Smooth muscle cell (in vitro differentiated cells): ENCODE measurements around the gene AFTPH. TPM values are rescaled to one million over a fixed set of nuclear protein-coding genes. Genes with fewer than 3 reads are reported as not detected.

Experiments used
- DNase-seq: peaks from one replicate; lab custom pipeline; 2025; ENCODE audit not compliant: unreplicated experiment; lab: John Stamatoyannopoulos, UW
- H2AFZ ChIP-seq: fragments of 200-600 bp; sonication (generic); 2 replicates; pipeline ENCODE4 v1.6.0; 2016; ENCODE audit warnings: antibody characterized with exemption, low read depth, mild to moderate bottlenecking
- H3F3A ChIP-seq: fragments of 200-600 bp; sonication (generic); 2 replicates; pipeline ENCODE4 v1.6.0; 2017; ENCODE audit warnings: antibody characterized with exemption, low read depth
- H3K27ac ChIP-seq: fragments of 200-600 bp; sonication (generic); 2 replicates; pipeline ENCODE4 v1.5.1; 2016; ENCODE audit warnings: low read depth, mild to moderate bottlenecking
- H3K27me3 ChIP-seq: fragments of 200-600 bp; sonication (generic); 2 replicates; pipeline ENCODE4 v1.6.1; 2016; ENCODE audit warnings: low read depth, mild to moderate bottlenecking
- H3K36me3 ChIP-seq: fragments of 200-600 bp; sonication (generic); 2 replicates; pipeline ENCODE4 v1.5.1; 2016; ENCODE audit warnings: low read depth
- H3K4me1 ChIP-seq: fragments of 200-600 bp; sonication (generic); 2 replicates; pipeline ENCODE4 v1.5.1; 2016; ENCODE audit warnings: low read depth
- H3K4me2 ChIP-seq: fragments of 200-600 bp; sonication (generic); 2 replicates; pipeline ENCODE4 v1.6.0; 2016; ENCODE audit warnings: mild to moderate bottlenecking
- H3K4me3 ChIP-seq: fragments of 200-600 bp; sonication (generic); 2 replicates; pipeline ENCODE4 v1.5.1; 2016; ENCODE audit warnings: mild to moderate bottlenecking
- H3K79me2 ChIP-seq: fragments of 200-600 bp; sonication (generic); 2 replicates; pipeline ENCODE4 v1.6.0; 2016; ENCODE audit warnings: low read depth, mild to moderate bottlenecking
- H3K9ac ChIP-seq: fragments of 200-600 bp; sonication (generic); 2 replicates; pipeline ENCODE4 v1.6.0; 2016; ENCODE audit warnings: low read depth
- H3K9me3 ChIP-seq: fragments of 200-600 bp; sonication (generic); replicated peaks from 2 replicates; pipeline ENCODE4 v1.5.1; 2016; ENCODE audit warnings: low read depth
- H4K20me1 ChIP-seq: fragments of 200-600 bp; sonication (generic); 2 replicates; pipeline ENCODE4 v1.6.0; 2016; ENCODE audit warnings: low read depth
- WGBS: methylation state at CpG from one replicate; pipeline ENCODE4 v1.1.7; 2016; ENCODE audit warnings: low lambda C conversion rate; 5-methylcytosine and 5-hydroxymethylcytosine counted together
- polyA plus RNA-seq: library from polyadenylated mRNA; unstranded; fragments of >200 nt; fragmentation: Nextera tagmentation; extraction: Ambion mirVana; gene quantifications from 2 replicates; pipeline ENCODE4 v1.2.1, GENCODE V29; 2016
- total RNA-seq: library from RNA; depleted of rRNA; stranded (reverse); fragments of >200 nt; gene quantifications from 2 replicates; pipeline ENCODE4 v1.2.3, GENCODE V29; 2014
- TF ChIP-seq, protein P1 (sequence below): fragments of 200-600 bp; sonication (generic); IDR thresholded peaks from 2 replicates; pipeline ENCODE4 v1.5.1; 2017; ENCODE audit warnings: borderline replicate concordance, mild to moderate bottlenecking, antibody characterized with exemption; ENCODE audit not compliant: insufficient read depth, poor library complexity, severe bottlenecking

Gene AFTPH
- total and polyA plus RNA-seq, 2 experiments from 2014 or later, result 5.5 to 26.3 TPM

DNA sequence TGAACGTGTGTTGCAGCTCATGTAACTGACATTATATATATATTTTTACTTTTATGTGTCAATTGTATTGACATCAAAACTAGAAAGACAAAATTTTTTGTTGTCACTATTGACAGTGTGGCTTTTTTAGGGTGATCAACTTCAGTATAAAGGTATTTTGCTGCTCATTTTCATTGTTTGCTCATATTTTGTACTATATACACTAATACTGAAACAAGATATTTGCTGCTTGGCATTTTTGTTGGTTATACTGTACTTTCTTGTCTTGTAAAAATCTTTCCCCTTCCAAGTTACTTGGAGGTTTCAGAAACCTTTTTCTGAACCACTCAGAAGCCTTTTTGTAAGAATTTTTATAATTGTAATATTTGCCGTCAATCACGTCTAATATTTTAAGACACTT, 16.5 kb downstream of the AFTPH start:
- no peaks in the 10 kb centered on the region for H3K9me3 ChIP-seq
- TF ChIP-seq, protein P1, sequence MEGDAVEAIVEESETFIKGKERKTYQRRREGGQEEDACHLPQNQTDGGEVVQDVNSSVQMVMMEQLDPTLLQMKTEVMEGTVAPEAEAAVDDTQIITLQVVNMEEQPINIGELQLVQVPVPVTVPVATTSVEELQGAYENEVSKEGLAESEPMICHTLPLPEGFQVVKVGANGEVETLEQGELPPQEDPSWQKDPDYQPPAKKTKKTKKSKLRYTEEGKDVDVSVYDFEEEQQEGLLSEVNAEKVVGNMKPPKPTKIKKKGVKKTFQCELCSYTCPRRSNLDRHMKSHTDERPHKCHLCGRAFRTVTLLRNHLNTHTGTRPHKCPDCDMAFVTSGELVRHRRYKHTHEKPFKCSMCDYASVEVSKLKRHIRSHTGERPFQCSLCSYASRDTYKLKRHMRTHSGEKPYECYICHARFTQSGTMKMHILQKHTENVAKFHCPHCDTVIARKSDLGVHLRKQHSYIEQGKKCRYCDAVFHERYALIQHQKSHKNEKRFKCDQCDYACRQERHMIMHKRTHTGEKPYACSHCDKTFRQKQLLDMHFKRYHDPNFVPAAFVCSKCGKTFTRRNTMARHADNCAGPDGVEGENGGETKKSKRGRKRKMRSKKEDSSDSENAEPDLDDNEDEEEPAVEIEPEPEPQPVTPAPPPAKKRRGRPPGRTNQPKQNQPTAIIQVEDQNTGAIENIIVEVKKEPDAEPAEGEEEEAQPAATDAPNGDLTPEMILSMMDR, result no peak
- peaks cover 6% of the 10 kb centered on the region for H3K4me1 ChIP-seq
- peaks cover 63% of the 10 kb centered on the region for H3K79me2 ChIP-seq
- H3K27ac ChIP-seq, result no peak overlapping the region
- H3K9ac ChIP-seq, result no peak overlapping the region
- WGBS, result 99% methylated on average over 3 of the region's 3 CpGs
- H3K4me2 ChIP-seq, result no peak overlapping the region
- no peaks in the 10 kb centered on the region for H3K27me3 ChIP-seq
- no peaks in the 10 kb centered on the region for H3K36me3 ChIP-seq
- no peak overlapping the region for H3K4me3 ChIP-seq
- H4K20me1 ChIP-seq, result peaks cover 85% of the 10 kb centered on the region
- no peak for DNase-seq
- no peak overlapping the region for H2AFZ ChIP-seq
- H3F3A ChIP-seq, result no peaks in the 10 kb centered on the region

GRCh38 chr2:64541547-64541946, 17.4 kb downstream of the AFTPH start:
- TF ChIP-seq, protein P1, result no peak
- Histone ChIP-seq H3K9ac (no peak overlapping the region), H3K79me2 (peaks cover 69% of the 10 kb centered on the region), H3K4me2 (no peak overlapping the region), H3K4me3 (no peak overlapping the region), H3K4me1 (peaks cover 6% of the 10 kb centered on the region), H3K27ac (no peak overlapping the region), H4K20me1 (peaks cover 87% of the 10 kb centered on the region), H3K36me3 (no peaks in the 10 kb centered on the region), H3K27me3 (no peaks in the 10 kb centered on the region), H2AFZ (no peak overlapping the region), H3K9me3 (no peaks in the 10 kb centered on the region), H3F3A (no peaks in the 10 kb centered on the region)
- 96% methylated on average over 2 of the region's 2 CpGs for WGBS
- DNase-seq, result no peak

GRCh38 chr2:64542071-64543007, 18.2 kb downstream of the AFTPH start:
- no peak overlapping the region for H3K27ac ChIP-seq
- peaks cover 68% of the 10 kb centered on the region for H3K79me2 ChIP-seq
- no peaks in the 10 kb centered on the region for H3F3A ChIP-seq
- no peak overlapping the region for H2AFZ ChIP-seq
- TF ChIP-seq, protein P1, result no peak
- no peaks in the 10 kb centered on the region for H3K36me3 ChIP-seq
- H4K20me1 ChIP-seq, result peaks cover 86% of the 10 kb centered on the region
- no peak overlapping the region for H3K4me3 ChIP-seq
- H3K4me2 ChIP-seq, result no peak overlapping the region
- no peaks in the 10 kb centered on the region for H3K9me3 ChIP-seq
- H3K4me1 ChIP-seq, result peaks cover 6% of the 10 kb centered on the region
- no peak for DNase-seq
- H3K27me3 ChIP-seq, result no peaks in the 10 kb centered on the region
- H3K9ac ChIP-seq, result no peak overlapping the region
- 76% methylated on average over 5 of the region's 5 CpGs for WGBS
